DOHH2 (cell line): ENCODE data around the gene TBC1D22A.

ENCODE experiments used
- H3F3A ChIP-seq: fragments of 200-600 bp; sonication (generic), shearing (Covaris generic); 2 replicates; pipeline ENCODE4 v1.6.0; 2016; ENCODE audit warnings: antibody characterized with exemption, mild to moderate bottlenecking; ENCODE audit not compliant: control insufficient read depth, insufficient read depth
- H3K27ac ChIP-seq: fragments of 200-600 bp; sonication (generic); 2 replicates; pipeline ENCODE4 v1.5.1; 2014; ENCODE audit warnings: low read depth, mild to moderate bottlenecking, low read length, moderate library complexity
- H3K27me3 ChIP-seq: fragments of 200-600 bp; sonication (generic); 2 replicates; pipeline ENCODE4 v1.6.1; 2014; ENCODE audit warnings: mild to moderate bottlenecking, low read length, mixed read lengths; ENCODE audit not compliant: control insufficient read depth
- H3K36me3 ChIP-seq: fragments of 200-600 bp; sonication (generic); 2 replicates; pipeline ENCODE4 v1.6.1; 2014; ENCODE audit warnings: mild to moderate bottlenecking, low read length, moderate library complexity, mixed read lengths; ENCODE audit not compliant: control insufficient read depth
- H3K4me1 ChIP-seq: fragments of 200-600 bp; sonication (generic); 2 replicates; pipeline ENCODE4 v1.6.1; 2014; ENCODE audit warnings: mild to moderate bottlenecking, low read length, mixed read lengths; ENCODE audit not compliant: control insufficient read depth
- H3K4me2 ChIP-seq: fragments of 200-600 bp; sonication (generic); 2 replicates; pipeline ENCODE4 v1.6.0; 2014; ENCODE audit warnings: mild to moderate bottlenecking, low read length, moderate library complexity
- H3K4me3 ChIP-seq: fragments of 200-600 bp; sonication (generic); 2 replicates; pipeline ENCODE4 v1.5.1; 2014; ENCODE audit warnings: mild to moderate bottlenecking, low read length, mixed read lengths
- H3K79me2 ChIP-seq: fragments of 200-600 bp; sonication (generic); 2 replicates; pipeline ENCODE4 v1.6.1; 2014; ENCODE audit warnings: mild to moderate bottlenecking, low read length, mixed read lengths; ENCODE audit not compliant: control insufficient read depth
- H3K9me2 ChIP-seq: fragments of 200-600 bp; sonication (generic); replicated peaks from 2 replicates; pipeline ENCODE4 v1.6.1; 2014; ENCODE audit warnings: mild to moderate bottlenecking, low read length, mixed read lengths; ENCODE audit not compliant: control insufficient read depth
- H3K9me3 ChIP-seq: fragments of 200-600 bp; sonication (generic); 2 replicates; pipeline ENCODE4 v1.6.1; 2014; ENCODE audit warnings: antibody characterized with exemption, low read length, mixed read lengths; ENCODE audit not compliant: control insufficient read depth, insufficient read depth
- H4K20me1 ChIP-seq: fragments of 200-600 bp; sonication (generic); 2 replicates; pipeline ENCODE4 v1.6.0; 2014; ENCODE audit warnings: low read depth, mild to moderate bottlenecking, antibody characterized with exemption, low read length, moderate library complexity; ENCODE audit not compliant: control insufficient read depth, insufficient read depth
- CTCF ChIP-seq: fragments of 200-600 bp; sonication (generic); IDR thresholded peaks from one replicate; pipeline ENCODE4 v1.5.1; 2014; ENCODE audit warnings: antibody characterized with exemption, mild to moderate bottlenecking, low read depth, low read length; ENCODE audit not compliant: poor library complexity, severe bottlenecking
- EZH2phosphoT487 ChIP-seq: fragments of 200-600 bp; sonication (generic); IDR thresholded peaks from 2 replicates; pipeline ENCODE4 v1.6.1; 2017; ENCODE audit warnings: borderline replicate concordance, mild to moderate bottlenecking, antibody characterized with exemption, low read length, moderate library complexity, mixed read lengths

Gene TBC1D22A

GRCh38 chr22:46991666-46992065 is 229.2 kb downstream of the TBC1D22A start:
- H3K27ac ChIP-seq = no peak overlapping the region
- peaks cover 55% of the 10 kb centered on the region for H3K36me3 ChIP-seq
- no peaks in the 10 kb centered on the region for H3F3A ChIP-seq
- H3K79me2 ChIP-seq = peaks cover 5% of the 10 kb centered on the region; the same call in 1 of the 2 replicates
- TF ChIP-seq CTCF (no peak), EZH2phosphoT487 (no peak)
- H3K27me3 ChIP-seq = no peaks in the 10 kb centered on the region
- no peaks in the 10 kb centered on the region for H3K9me3 ChIP-seq
- no peaks in the 10 kb centered on the region for H3K4me1 ChIP-seq
- H4K20me1 ChIP-seq = peaks cover 2% of the 10 kb centered on the region; the same call in 1 of the 2 replicates
- no peak overlapping the region for H3K4me2 ChIP-seq
- H3K9me2 ChIP-seq = no peaks in the 10 kb centered on the region
- no peak overlapping the region for H3K4me3 ChIP-seq

GRCh38 chr22:46992121-46992731 is 229.8 kb downstream of the TBC1D22A start:
- no peaks in the 10 kb centered on the region; the same call in 1 of the 2 replicates for H4K20me1 ChIP-seq
- H3K9me3 ChIP-seq = no peaks in the 10 kb centered on the region
- no peak overlapping the region for H3K4me2 ChIP-seq
- H3K27ac ChIP-seq = no peak overlapping the region
- H3F3A ChIP-seq = no peaks in the 10 kb centered on the region
- H3K4me3 ChIP-seq = no peak overlapping the region
- H3K36me3 ChIP-seq = peaks cover 60% of the 10 kb centered on the region
- 0 out of 2 replicates have a peak, but pooled peaks cover 3% of the 10 kb centered on the region for H3K79me2 ChIP-seq
- TF ChIP-seq CTCF = no peak
- TF ChIP-seq EZH2phosphoT487 = no peak
- H3K9me2 ChIP-seq = no peaks in the 10 kb centered on the region
- H3K27me3 ChIP-seq = no peaks in the 10 kb centered on the region
- no peaks in the 10 kb centered on the region for H3K4me1 ChIP-seq

GRCh38 chr22:46993633-46994032 is 231.2 kb downstream of the TBC1D22A start:
- TF ChIP-seq CTCF (no peak), EZH2phosphoT487 (no peak)
- H3K4me2 ChIP-seq = no peak overlapping the region
- H3K27me3 ChIP-seq = no peaks in the 10 kb centered on the region
- H3K4me1 ChIP-seq = no peaks in the 10 kb centered on the region
- no peak overlapping the region for H3K27ac ChIP-seq
- H3K9me2 ChIP-seq = no peaks in the 10 kb centered on the region
- H3K9me3 ChIP-seq = no peaks in the 10 kb centered on the region
- H3K4me3 ChIP-seq = no peak overlapping the region
- H3K36me3 ChIP-seq = peaks cover 66% of the 10 kb centered on the region
- H3K79me2 ChIP-seq = 0 out of 2 replicates have a peak, but pooled peaks cover 3% of the 10 kb centered on the region
- no peaks in the 10 kb centered on the region; the same call in 1 of the 2 replicates for H4K20me1 ChIP-seq
- H3F3A ChIP-seq = no peaks in the 10 kb centered on the region
